ENCODE data around the gene OR5H2.

The OR5H2 gene

DNA sequence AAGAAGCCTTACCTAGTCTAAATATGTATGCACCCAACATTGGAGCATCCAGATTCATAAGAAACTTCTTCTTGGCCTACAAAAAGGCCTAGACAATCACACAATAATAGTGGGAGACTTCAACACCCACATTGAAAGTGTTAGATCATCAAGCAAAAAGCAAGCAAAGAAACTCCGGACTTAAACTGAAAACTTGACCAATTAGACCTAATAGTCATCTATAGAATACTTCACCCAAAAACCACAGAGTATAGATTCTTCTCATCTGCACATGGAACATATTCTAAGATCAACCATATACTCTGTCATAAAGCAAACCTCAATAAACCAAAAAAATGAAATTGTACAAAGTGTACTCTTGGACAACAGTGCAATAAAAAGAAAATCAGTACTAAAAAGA lies 49.0 kb downstream of the OR5H2 start:
- no peak for DNase-seq (ENCODE audit: low read depth)

All from HS-5 (cell line).